GM19025 (cell line): ENCODE measurements around the gene GBE1.

Source experiments
- ATAC-seq: cut with Tn5 transposase; IDR thresholded peaks from one replicate; pipeline ENCODE4 v1.9.1; 2021; ENCODE audit warnings: mild to moderate bottlenecking, low read depth, moderate library complexity; ENCODE audit not compliant: unreplicated experiment

GBE1 gene

DNA sequence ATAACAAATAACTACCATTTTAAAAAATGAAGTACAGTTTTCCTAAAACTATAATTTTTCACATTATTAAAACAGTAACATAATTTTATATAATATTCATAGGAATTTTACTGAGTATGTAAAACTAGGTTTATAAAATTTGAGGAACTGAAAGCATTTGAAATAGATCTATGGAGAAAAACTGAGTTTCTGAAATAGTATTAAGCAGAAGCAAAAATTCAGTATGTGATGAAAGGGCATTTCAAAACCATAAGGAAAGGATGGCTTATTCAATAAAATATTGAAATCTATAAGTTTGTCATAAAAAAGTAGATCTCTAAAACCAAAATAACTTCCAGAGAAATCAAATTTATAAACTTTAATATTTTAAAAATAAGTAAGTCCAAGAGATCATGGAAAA, 53.4 kb downstream of the GBE1 start:
- no peak for ATAC-seq

DNA sequence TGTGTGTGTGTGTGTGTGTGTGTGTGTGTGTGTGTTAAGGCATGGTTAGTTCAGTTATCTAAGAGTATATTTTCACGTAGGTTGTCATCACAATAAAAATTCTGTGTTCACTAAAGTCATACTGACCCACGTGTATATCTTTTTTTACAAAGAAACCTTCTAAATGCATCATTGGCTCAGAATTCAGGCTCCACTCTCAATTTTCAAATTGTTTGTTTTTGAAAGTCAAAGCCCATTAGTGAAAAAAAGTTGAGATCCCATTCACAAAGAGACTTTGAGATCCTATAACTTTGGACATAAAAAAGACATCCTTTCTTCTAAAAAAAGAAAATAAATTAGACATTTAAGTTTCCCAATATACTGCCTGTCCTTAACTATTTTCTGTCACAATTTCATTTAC, 59.3 kb downstream of the GBE1 start:
- ATAC-seq = no peak

DNA sequence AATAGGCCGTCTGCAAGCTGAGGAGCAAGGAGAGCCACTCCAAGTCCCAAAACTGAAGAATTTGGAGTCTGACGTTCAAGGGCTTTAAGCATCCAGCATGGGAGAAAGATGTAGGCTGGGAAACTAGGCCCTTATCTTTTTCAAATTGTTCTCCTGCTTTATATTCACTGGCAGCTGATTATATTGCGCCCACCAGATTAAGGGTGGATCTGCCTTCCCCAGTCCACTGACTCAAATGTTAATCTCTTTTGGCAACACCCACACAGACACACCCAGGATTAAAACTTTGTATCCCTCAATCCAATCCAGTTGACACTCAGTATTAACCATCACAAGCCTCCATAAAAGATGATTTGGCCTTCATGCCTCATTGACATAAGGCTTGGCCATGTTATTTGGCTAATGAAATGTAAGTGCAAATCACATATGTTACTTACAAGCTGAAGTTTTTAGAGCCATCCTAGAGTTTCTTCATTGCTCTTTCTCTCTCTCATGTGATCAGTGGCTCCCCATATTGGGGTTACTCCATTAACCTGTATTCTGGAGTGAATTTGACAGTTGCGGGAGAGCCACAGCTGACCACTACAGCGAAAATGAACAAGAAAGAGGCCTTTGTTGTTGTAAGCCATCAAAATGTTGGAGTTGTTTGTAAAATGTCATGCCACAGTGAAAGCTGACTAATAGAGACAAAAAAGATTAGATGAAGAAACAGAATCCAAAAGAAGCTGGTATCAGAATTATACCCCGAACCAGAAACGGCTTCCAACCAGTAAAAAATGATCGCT, 61.7 kb downstream of the GBE1 start:
- ATAC-seq = no peak

DNA sequence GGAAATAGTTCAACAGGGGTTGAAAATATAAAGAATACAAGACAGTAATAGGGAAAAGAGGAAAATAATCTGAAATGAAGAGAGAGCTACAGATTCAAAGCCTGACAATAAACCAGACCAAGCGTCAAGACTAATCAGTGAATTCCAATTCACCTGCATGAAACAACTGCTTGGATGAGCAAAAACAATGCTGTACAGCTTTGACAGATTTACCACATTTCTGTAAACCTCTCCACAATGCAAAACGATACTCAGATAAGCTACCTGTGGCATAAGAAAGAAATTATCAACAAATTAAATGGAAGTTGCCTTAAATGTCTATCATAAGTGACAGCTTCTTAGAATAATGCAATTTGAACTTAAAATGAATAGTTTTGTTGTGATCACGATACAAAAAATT, 65.4 kb downstream of the GBE1 start:
- no peak for ATAC-seq

DNA sequence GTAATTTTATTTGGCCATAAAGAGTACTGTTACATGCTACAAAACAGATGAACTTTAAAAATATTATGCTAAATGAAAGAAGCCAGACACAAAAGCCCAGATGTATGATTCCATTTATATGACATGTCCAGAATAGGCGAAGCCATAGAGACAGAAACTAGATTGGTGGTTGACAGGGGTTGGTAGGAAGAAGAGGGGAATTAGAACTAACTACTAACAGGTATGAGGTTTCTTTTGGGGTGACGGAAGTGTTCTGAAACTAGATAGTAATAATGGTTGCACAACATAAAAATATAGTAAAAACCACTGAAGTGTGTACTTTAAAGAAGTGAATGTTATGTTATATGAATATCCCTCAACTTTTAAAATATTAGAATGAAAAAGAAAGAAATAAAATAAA, 66.1 kb downstream of the GBE1 start:
- ATAC-seq = no peak

DNA sequence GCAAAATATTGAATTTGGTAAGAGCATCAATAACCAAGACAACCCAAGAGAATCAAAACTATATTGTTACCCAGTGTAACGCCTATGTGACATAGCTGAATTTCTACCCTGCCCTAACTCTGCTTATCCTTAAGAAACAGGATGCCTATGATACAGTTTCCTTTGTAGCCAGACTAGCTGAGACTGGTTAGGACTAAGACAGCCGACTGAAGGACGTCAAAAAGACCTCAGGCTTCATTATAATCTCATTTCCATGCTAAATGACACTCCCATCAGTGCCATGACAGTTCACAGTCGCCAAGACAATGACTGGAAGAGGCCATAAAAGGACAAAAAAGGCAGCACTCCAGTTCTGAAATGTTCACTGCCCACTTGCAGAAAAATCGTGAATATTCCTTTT, 66.8 kb downstream of the GBE1 start:
- no peak for ATAC-seq

DNA sequence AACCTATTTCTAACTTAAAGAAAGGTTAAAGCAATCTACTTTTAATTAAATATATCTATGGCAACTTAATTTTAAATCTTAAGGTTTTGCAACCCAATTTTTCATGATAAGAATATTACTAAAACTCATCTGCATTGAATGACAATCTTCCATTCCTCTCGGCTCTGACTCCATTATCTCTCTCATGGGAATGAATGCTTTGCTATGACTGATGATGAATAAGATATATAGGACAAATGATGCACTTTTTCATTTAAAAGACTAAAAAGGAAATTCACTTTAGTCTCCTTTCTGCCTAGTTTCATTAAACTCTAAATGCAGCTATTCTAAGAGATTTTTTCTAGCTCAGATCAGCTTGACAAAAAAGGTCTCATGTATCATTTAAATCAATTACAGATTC, 68.7 kb downstream of the GBE1 start:
- ATAC-seq = no peak

DNA sequence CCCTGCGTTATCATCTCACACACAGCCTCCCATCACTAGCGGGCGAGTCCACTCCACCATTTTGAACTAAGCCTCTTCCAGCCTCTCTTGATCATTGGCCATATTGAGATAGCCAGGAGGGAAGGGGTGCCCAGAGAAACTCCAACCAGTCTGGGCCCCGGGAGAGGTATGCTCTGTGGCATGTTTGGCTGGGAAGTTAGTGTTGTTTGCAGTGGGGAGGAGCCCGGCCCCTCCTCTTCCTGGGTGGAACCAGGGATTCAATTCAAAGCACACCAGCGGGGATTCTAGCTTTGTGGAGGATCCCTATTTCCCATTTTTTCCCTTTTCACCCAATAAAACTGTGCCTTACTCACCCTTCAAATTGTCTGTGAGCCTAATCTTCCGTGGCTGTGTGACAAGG, 71.8 kb downstream of the GBE1 start:
- no peak for ATAC-seq

DNA sequence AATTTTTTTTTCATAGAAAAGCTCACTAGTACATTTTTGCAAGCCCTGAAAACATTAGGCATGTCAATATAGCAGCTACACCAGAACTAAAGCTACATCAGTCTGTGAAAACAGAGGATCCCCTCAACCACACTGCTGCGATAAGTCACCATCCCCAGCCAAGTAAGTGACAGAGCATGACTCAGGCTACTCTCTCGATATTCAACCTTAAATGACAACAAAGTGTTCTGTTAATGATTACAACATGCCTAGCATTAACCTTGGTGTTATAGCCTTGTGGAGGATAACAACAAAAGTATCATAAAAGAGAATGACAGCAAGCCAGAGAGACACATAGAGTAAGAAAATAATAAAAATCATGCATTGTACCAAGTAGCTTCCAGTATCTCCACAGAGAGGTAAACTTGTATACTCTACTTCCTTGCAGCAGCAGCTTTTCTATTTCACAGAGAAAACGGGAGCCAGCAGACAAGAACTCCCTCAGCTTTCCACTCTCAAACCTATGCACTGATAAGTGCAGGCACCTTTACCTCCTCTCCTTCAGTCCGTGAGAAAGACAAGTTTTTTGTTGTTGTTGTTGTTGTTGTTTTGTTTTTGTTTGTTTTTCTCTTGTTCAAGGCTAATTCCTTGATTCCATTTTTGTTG, 76.6 kb downstream of the GBE1 start:
- ATAC-seq = no peak

DNA sequence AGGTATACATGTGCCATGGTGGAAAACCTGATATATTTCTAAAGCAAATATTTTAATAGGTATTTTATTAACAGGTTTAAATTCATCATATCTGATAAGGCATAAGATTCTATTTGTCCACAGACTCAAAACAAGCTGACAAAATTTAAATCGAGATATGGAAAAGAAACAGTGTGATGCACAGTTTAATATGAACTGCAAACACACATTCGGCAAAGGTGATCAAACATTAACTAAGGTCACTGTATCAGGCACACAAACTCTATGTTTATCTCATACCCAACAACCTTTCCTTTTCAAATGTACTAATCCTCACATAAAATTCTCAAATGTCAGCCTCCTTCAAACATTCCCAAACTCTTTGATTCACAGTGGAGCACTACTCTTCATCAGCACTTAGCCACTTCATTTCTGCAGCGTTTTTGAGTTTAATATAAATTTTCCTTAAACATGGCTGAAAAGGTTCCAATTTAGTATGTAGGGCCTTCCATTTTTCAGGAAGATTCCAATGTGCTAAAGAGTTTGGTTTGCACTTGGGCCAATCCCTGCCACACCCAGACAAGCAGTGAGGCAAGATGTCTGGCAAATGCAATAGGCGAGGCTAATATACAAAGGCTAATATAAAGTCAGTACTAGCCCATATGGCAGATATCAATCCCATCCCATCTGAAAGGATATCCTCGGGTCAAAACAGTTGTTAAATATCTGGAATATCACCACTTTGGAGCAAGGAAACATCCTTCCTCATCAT, 84.6 kb downstream of the GBE1 start:
- ATAC-seq = no peak

DNA sequence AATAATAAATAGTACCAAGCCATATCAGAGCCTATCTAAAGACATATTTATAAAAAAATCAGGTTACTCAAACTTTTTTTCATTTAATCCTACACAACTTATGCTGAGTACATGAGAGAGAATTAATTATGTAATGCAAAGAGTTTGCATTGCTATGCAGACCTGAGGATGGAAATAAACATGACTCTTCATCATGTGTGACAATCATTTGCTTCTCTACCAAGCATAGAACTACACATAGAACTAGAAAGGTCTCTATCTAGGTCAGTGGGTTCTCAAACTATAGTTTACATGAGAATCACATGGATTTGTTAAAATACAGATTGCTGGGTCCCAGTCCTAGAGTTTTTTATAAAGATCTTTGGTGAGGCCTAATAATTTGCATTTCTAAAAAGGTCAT, 86.8 kb downstream of the GBE1 start:
- ATAC-seq = no peak

DNA sequence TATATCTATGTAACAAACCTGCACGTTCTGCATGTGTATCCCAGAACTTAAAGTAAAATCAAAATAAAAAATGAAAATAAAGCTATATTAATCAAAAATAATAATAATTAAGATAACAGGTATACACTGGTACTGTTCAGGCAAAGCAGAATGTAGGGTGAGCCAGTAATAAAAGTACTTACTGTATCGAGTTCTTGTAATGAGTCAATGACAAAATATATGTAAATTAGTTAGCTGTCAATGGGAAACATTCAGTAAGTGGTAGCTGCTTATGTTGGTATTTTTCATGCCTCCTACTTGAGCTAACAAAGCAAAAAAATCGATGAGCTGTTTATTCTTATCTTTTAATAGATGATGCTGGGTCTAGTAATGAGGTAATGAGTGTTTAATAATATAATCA, 93.2 kb downstream of the GBE1 start:
- ATAC-seq = no peak

DNA sequence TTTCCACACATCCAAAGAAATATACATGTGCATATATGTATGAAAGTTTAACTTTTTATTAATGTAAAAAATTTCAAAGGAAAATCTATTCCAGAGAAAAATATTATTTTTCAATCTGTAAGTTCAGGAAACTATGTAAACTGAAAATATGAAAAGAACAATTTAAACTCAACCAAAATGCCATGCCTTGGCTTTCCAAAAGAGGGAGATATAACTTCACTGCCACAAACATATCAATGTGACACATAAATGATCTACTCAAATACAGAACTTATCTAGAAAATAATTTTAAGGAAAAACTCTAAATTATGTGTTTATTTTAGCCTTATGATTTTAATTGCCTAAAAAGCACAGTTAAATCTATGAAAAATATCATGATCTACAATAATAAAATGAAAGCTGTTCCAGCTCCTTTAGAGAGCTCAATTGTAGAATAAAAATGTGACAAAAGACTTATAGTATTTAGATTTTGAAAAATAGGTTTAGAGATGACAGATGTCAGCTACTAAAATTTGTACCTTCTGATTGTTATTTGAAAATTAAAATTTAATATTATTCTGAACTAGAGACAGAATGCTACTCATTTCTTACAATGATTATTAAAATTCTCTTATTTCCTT, 94.8 kb downstream of the GBE1 start:
- no peak for ATAC-seq

DNA sequence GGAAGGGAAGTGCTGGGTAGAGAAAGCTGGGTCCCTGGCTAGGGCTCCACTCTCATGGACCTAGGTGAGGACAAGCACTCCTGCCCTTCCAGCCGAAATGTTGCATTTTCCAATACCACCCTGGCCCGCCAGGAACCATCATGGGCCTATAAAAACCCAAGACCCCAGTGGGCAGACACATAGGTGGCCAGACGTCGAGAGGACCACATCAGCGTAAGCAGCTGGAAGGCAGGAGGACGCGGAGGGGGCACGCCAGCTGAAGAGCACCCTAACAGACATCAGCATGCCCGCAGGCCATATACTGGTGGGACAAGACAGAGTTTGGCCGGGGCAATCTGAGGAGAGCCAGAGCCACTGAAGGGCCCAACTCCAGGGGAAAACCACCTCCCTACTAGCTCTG, 98.3 kb downstream of the GBE1 start:
- ATAC-seq = no peak

DNA sequence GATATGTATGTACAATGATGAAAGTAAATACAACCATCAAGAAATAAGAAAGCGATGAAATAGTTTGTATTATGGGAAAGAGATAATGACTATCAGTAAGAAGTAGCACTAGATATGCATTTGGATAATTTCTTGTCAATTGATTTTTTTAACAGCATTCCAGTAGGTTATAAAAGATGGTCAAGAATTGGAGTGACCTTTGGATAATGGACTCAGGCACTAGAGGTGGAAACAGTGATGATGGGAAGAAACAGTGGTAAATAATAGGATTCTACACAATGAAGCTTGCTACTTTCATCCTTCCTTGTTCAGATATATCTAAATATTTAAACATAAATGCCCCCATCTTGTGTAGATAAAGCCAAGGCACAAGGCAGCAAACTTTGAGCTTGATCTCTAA, 101.4 kb downstream of the GBE1 start:
- ATAC-seq = no peak

DNA sequence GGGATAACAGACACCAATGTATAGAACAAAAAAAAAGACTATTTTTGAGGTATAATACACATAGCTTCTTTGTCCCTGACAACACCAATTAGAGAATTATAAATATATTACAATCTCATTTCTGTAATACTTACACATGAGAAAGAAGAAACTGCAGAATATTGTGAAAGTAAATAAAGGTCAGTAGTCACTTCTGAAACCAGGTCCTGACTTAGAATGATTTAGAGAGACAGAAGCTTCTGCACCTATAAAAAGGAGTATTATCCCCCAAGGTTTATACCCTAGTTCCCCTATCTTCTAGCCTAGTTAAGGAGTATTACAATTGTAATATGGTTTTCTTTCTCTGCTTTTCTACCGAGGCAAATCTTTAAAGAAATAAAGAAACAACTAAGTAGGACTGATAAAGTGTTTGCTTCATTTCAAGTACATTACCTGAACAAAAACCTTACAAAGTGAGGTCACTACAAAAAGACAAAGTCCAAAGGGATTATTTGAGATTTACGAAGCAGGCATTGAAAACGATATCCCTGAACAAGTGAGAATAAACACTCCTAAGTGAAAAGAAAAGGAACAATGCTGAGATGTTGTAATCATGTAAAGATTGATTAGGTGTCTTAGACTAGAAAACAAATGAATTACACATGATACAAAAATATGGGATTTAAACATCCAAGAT, 103.0 kb downstream of the GBE1 start:
- no peak for ATAC-seq

DNA sequence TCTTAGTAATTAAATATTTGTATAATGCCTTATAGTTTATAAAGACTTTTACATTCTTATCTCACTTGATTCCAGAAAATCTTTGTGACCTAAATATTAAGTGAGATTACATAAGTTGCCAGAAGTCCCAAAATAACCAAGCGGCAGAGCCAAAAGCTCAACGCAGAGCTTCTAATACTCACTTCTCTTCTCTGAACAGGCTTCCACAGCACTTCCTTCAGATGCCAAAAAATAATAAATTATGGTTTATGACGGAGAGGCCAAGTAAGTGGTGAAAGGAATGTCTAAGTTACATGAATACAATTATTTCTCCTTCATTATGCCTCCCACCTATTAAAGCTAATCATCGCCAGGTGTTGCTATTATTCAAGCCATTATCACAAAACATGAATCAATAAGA, 110.3 kb downstream of the GBE1 start:
- ATAC-seq = no peak

DNA sequence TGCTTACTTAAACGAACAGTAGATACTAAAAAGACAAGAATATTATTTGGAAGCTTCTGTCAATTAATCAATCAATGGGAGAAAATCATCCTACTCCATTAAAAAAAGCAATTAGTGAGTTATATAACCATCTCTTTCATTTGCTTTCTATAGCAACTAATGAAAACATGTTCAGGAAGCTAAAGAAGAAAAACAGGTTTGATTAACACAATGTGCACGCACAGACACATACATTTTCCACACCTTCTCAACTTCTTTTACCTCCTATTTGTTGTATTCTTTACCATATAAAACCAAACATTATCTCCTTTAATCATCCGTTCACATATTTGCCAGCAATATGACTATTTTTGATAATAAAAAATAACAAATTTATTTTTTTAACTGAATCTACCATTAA, 111.3 kb downstream of the GBE1 start:
- no peak for ATAC-seq

DNA sequence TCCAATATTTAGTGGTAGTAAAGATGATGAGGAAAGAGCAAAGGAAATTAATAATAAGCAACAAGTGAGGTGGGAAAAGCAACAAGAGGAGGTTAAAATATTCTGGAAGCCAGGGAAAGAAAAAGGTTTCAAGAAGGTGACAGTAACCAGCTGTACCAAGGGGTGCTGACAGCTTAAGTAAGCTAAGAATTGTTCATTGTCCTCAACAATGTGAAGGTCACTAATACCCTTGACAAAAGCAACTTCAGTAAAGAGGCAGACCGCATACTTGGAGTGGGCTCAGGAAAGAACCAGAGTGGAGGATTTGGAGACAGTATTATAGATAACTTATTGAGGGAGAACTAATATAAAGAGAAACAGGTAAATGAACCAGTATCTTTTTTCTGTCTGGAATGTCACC, 116.2 kb downstream of the GBE1 start:
- ATAC-seq = no peak

DNA sequence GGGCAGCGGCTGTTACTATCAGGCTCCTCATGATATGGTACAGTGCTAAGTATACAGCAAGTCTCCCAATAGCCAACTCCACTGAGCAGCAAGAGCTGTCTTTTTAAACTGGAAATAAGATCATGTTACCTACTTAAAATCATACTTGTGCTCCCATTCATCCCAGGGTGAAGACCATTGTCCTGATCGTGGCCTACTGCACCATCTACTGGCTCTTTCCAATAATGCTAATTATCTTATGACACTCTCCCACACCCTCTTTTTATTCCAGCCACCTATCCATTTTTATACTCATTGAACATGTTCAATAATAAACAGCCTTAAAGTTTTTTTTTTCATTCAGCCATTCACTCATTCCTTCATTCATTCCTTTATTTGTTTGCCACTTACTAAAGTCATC, 117.7 kb downstream of the GBE1 start:
- ATAC-seq = no peak

DNA sequence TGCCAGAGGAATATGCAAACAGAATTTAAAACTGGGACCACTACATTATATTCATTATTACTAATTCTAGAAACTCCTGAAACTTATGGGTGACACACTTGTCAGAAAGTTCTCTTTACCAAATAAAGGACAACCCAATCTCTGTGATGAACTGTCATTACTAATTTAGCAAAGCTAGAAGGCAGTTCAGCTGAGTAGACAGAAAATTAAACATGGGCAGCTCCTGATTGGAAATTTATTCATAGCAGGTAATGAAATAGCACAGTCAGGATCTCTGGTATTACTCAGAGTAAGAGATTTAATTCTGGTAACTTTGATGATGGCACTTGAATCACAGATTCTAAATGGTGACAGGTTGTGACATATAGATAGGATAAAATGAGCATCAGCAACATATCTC, 123.0 kb downstream of the GBE1 start:
- no peak for ATAC-seq
